GM19099 (cell line): Measurements from ENCODE around the gene COLGALT1.

Source experiments
- POLR2A ChIP-seq: IDR thresholded peaks from 3 replicates; pipeline ENCODE4 v1.6.1; 2011; ENCODE audit warnings: low read depth; ENCODE audit not compliant: insufficient read length; ENCODE audit errors: extremely low read depth

Gene COLGALT1

GRCh38 chr19:17623224-17623935 is 67.9 kb downstream of the COLGALT1 start:
- no peak for TF ChIP-seq POLR2A

- TF ChIP-seq POLR2A = no peak
These were observed 69.0 kb downstream of the COLGALT1 start for GRCh38 chr19:17624314-17624991.

GRCh38 chr19:17625043-17625442 is 69.6 kb downstream of the COLGALT1 start:
- TF ChIP-seq POLR2A = no peak

- TF ChIP-seq POLR2A = no peak
These were observed 70.5 kb downstream of the COLGALT1 start for GRCh38 chr19:17625980-17626379.

DNA sequence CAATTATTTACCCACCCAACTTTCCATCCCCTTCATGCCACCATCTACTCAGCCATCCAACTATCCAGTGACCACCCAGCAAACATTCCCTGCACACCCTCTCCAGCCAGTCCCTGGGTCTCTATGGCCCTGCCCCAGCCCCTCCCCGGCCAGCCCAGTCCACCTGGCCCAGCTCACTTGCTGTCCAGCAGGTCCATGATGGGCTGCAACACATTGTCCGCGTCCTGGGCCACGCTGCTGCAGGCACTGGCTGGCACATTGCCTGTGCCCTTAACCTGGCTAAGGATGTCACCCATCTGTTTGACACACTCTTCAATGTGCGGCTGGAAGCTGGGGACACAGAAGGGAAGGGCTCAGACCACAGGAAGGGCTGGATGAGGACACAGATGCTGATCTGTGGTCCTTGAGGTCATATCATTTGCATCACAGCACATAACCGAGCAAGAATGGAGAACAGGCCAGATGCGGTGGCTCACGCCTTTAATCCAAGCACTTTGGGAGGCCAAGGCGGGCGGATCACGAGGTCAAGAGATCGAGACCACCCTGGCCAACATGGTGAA is 71.1 kb downstream of the COLGALT1 start:
- no peak for TF ChIP-seq POLR2A

- no peak for TF ChIP-seq POLR2A
These were observed 71.7 kb downstream of the COLGALT1 start for GRCh38 chr19:17627161-17627560.

DNA sequence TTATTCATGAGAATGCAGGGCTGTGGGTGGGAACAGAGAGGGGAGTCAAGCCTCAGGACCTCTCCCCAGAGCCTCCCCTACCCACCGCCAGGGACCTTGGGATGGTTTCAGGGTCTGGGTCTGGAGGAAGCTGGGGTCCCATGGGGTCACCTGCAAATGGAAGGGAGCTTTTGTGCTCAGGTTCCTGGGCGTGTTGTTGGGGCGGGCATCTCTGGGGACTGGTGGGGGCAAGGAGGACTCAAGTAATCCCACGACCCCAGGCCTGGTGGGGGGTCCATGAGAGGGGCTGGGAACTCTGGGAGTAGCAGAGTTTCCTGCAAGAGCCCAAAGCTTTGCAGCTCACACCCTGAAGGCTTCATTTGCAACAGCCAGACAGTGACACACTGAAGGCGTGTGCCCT is 72.5 kb downstream of the COLGALT1 start:
- TF ChIP-seq POLR2A = no peak

DNA sequence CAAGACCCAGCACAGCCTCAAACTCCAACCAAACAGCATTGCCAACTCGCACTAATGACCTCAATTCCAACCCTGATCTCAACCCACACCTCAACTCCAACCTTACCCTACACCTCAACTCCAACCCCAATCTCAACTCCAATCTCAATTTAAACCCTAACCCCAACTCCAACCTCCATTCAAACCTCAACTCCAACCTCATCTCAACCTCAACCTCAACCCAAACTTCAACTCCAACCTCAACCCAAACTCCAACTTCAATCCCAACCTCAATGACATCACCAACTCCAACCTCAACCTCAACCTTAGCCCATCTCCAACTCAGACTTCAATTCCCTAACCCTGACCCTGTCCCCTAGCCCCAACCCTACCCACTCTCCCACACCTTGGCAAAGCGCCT is 74.3 kb downstream of the COLGALT1 start:
- TF ChIP-seq POLR2A = no peak

DNA sequence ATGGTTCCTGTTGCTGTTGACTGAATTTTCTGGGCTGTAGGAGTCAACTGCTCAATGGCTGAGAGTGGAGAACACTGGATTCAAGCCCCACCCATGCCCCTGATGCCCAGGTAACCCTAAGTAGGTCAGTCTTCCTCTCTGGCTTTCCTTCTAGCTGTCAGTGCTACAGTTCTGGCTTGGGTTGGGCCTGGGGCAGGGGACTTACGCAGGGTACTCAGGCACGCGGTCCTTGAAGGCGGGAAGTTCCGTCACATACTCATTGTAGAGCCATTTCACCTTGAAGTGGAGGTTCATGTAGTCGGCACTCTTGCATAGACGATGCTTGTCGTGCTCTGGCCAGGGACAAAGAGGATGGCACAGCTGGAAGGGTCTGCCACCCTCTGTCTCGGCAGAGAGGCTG is 77.1 kb downstream of the COLGALT1 start:
- TF ChIP-seq POLR2A = no peak
